ENCODE measurements around the gene NR1I3. TPM values are rescaled to one million over a fixed set of nuclear protein-coding genes. Genes with fewer than 3 reads are reported as not detected.

Gene NR1I3
- total RNA-seq, 1 donor from 2014 or later = not detected

GRCh38 chr1:161235957-161236775 is 1.8 kb downstream of the NR1I3 start:
- ChIA-PET CTCF (interaction anchor here (1.1 kb wide), 1 partner anchor 146 kb away, joined by 3 read pairs; no protein-coding TSS in a partner anchor), POLR2A (interaction anchor here (1.2 kb wide), 1 partner anchor 10 kb away, joined by 6 read pairs; the partner anchor contains the start of gene TOMM40L)
- Mint-ChIP-seq H3K27ac (no peak overlapping the region), H3K4me1 (no peaks in the 10 kb centered on the region), H3K27me3 (peaks cover 24% of the 10 kb centered on the region), H3K36me3 (ENCODE audit: low read depth) (no peaks in the 10 kb centered on the region), H3K9me3 (no peaks in the 10 kb centered on the region), H3K4me3 (no peak overlapping the region)
- ATAC-seq (ENCODE audit: low read depth) (no peak), DNase-seq (no peak)
- intact Hi-C loops (cut with micrococcal nuclease) = no loop called here
- no peak for TF ChIP-seq CTCF (IDR thresholded peaks at IDR 0.05)

- peaks cover 12% of the 10 kb centered on the region for H3K27me3 Mint-ChIP-seq
- no peak for TF ChIP-seq CTCF (IDR thresholded peaks at IDR 0.05)
- H3K4me1 Mint-ChIP-seq = no peaks in the 10 kb centered on the region
- POLR2A ChIA-PET = no interaction called here
- H3K4me3 Mint-ChIP-seq = no peak overlapping the region
- CTCF ChIA-PET = no interaction called here
- H3K36me3 Mint-ChIP-seq (ENCODE audit: low read depth) = peaks cover 23% of the 10 kb centered on the region
- H3K27ac Mint-ChIP-seq = no peak overlapping the region
- no peaks in the 10 kb centered on the region for H3K9me3 Mint-ChIP-seq
- no peak for DNase-seq
- no peak for ATAC-seq (ENCODE audit: low read depth)
- intact Hi-C loops (cut with micrococcal nuclease) = no loop called here
These were observed 4.9 kb downstream of the NR1I3 start for GRCh38 chr1:161233102-161233501.

- intact Hi-C loops (cut with micrococcal nuclease) = no loop called here
- H3K4me3 Mint-ChIP-seq = no peak overlapping the region
- H3K27me3 Mint-ChIP-seq = peaks cover 4% of the 10 kb centered on the region
- DNase-seq (no peak), ATAC-seq (ENCODE audit: low read depth) (no peak)
- no peak for TF ChIP-seq CTCF (IDR thresholded peaks at IDR 0.05)
- H3K27ac Mint-ChIP-seq = no peak overlapping the region
- ChIA-PET CTCF (interaction anchor here (1.7 to 1.8 kb wide), 2 partner anchors 61 to 151 kb away, joined by 9 to 11 read pairs; no protein-coding TSS in a partner anchor), POLR2A (no interaction called here)
- no peaks in the 10 kb centered on the region for H3K9me3 Mint-ChIP-seq
- H3K36me3 Mint-ChIP-seq (ENCODE audit: low read depth) = peaks cover 32% of the 10 kb centered on the region
- H3K4me1 Mint-ChIP-seq = peaks cover 21% of the 10 kb centered on the region
These were observed 7.2 kb downstream of the NR1I3 start for GRCh38 chr1:161230762-161231161.

GRCh38 chr1:161229896-161230295 is 8.1 kb downstream of the NR1I3 start:
- Mint-ChIP-seq H3K36me3 (ENCODE audit: low read depth) (peaks cover 32% of the 10 kb centered on the region), H3K4me3 (no peak overlapping the region), H3K27ac (no peak overlapping the region), H3K27me3 (no peaks in the 10 kb centered on the region), H3K4me1 (peaks cover 29% of the 10 kb centered on the region), H3K9me3 (no peaks in the 10 kb centered on the region)
- POLR2A ChIA-PET = no interaction called here
- CTCF ChIA-PET = interaction anchor here (1.2 to 1.8 kb wide), 3 partner anchors 16 to 152 kb away, joined by 3 to 11 read pairs (median 9); no protein-coding TSS in a partner anchor
- ATAC-seq (ENCODE audit: low read depth) (no peak), DNase-seq (no peak)
- intact Hi-C loops (cut with micrococcal nuclease) = no loop called here
- TF ChIP-seq CTCF (IDR thresholded peaks at IDR 0.05) = no peak

GRCh38 chr1:161228032-161228431 is 10.0 kb downstream of the NR1I3 start:
- Mint-ChIP-seq H3K27me3 (peaks cover 10% of the 10 kb centered on the region), H3K4me3 (no peak overlapping the region), H3K36me3 (ENCODE audit: low read depth) (peaks cover 32% of the 10 kb centered on the region), H3K27ac (no peak overlapping the region), H3K9me3 (no peaks in the 10 kb centered on the region), H3K4me1 (peaks cover 29% of the 10 kb centered on the region)
- TF ChIP-seq CTCF (IDR thresholded peaks at IDR 0.05) = no peak
- ATAC-seq (ENCODE audit: low read depth) (no peak), DNase-seq (no peak)
- POLR2A ChIA-PET = interaction anchor here (0.5 to 3.2 kb wide), 3 partner anchors 11 to 86 kb away, joined by 3 to 26 read pairs (median 3); no protein-coding TSS in a partner anchor
- CTCF ChIA-PET = interaction anchor here (0.7 to 3.4 kb wide), 5 partner anchors 62 to 154 kb away, joined by 3 to 16 read pairs (median 4); partner anchors contain the start of gene CFAP126
- intact Hi-C loops (cut with micrococcal nuclease) = no loop called here

All from activated B cell treated with CpG ODN at 0.5 μM for 24 hours (primary cell).